MM.1S (cell line): Measurements from ENCODE around the gene OPALIN.
A peak's percentile ranks its signal among the peaks of the same experiment; 100 is the strongest.

ENCODE experiments used
- DNase-seq: peaks from one replicate; pipeline ENCODE4 v3.0.0-alpha.2; 2015
- H2AFZ ChIP-seq: fragments of 300-600 bp; sonication (generic); 2 replicates; pipeline ENCODE4 v1.6.0; 2016; ENCODE audit warnings: antibody characterized with exemption, low read length
- H3F3A ChIP-seq: fragments of 300-600 bp; sonication (generic); 2 replicates; pipeline ENCODE4 v1.6.1; 2016; ENCODE audit warnings: mild to moderate bottlenecking, antibody characterized with exemption, low read length, moderate library complexity, mixed read lengths; ENCODE audit not compliant: insufficient read depth
- H3K27ac ChIP-seq: fragments of 300-600 bp; sonication (generic); 2 replicates; pipeline ENCODE4 v1.5.1; 2016; ENCODE audit warnings: mild to moderate bottlenecking, low read length
- H3K27me3 ChIP-seq: fragments of 300-600 bp; sonication (generic); replicated peaks from 2 replicates; pipeline ENCODE4 v1.6.0; 2016; ENCODE audit warnings: low read length; ENCODE audit not compliant: insufficient read depth
- H3K36me3 ChIP-seq: fragments of 300-600 bp; sonication (generic); replicated peaks from 2 replicates; pipeline ENCODE4 v1.6.1; 2016; ENCODE audit warnings: mild to moderate bottlenecking, low read length, mixed read lengths; ENCODE audit not compliant: insufficient read depth
- H3K4me1 ChIP-seq: fragments of 300-600 bp; sonication (generic); 2 replicates; pipeline ENCODE4 v1.6.1; 2016; ENCODE audit warnings: low read length, mixed read lengths
- H3K4me2 ChIP-seq: fragments of 300-600 bp; sonication (generic); 2 replicates; pipeline ENCODE4 v1.6.0; 2016; ENCODE audit warnings: low read depth, low read length
- H3K4me3 ChIP-seq: fragments of 300-600 bp; sonication (generic); 2 replicates; pipeline ENCODE4 v1.5.1; 2016; ENCODE audit warnings: low read length, mixed read lengths
- H3K79me2 ChIP-seq: fragments of 300-600 bp; sonication (generic); 2 replicates; pipeline ENCODE4 v1.6.1; 2016; ENCODE audit warnings: mixed run types, low read length, mixed read lengths
- H3K9ac ChIP-seq: fragments of 300-600 bp; sonication (generic); 2 replicates; pipeline ENCODE4 v1.6.1; 2016; ENCODE audit warnings: low read length, mixed read lengths
- H3K9me2 ChIP-seq: fragments of 300-600 bp; sonication (generic); replicated peaks from 2 replicates; pipeline ENCODE4 v1.6.1; 2016; ENCODE audit warnings: mild to moderate bottlenecking, low read length, mixed read lengths; ENCODE audit not compliant: insufficient read depth
- H3K9me3 ChIP-seq: fragments of 300-600 bp; sonication (generic); replicated peaks from 2 replicates; pipeline ENCODE4 v1.6.1; 2016; ENCODE audit warnings: mild to moderate bottlenecking, low read length, mixed read lengths; ENCODE audit not compliant: insufficient read depth
- H4K20me1 ChIP-seq: fragments of 300-600 bp; sonication (generic); 2 replicates; pipeline ENCODE4 v1.6.1; 2016; ENCODE audit warnings: mild to moderate bottlenecking, low read length, moderate library complexity, mixed read lengths; ENCODE audit not compliant: insufficient read depth
- EZH2 ChIP-seq: fragments of 300-600 bp; sonication (generic); optimal IDR thresholded peaks from 2 replicates; pipeline ENCODE3; 2017; ENCODE audit warnings: low read depth, mild to moderate bottlenecking, antibody characterized with exemption, low read length, mixed read lengths
- EZH2phosphoT487 ChIP-seq: fragments of 300-600 bp; sonication (generic); IDR thresholded peaks from 2 replicates; pipeline ENCODE4 v1.6.1; 2018; ENCODE audit warnings: antibody characterized with exemption, low read length
- TF ChIP-seq, protein P1 (sequence below): fragments of 300-600 bp; sonication (generic); IDR thresholded peaks from 2 replicates; pipeline ENCODE4 v1.5.1; 2016; ENCODE audit warnings: antibody characterized with exemption, low read length, mixed read lengths

The OPALIN gene

GRCh38 chr10:96400465-96400864, 41.7 kb upstream of the OPALIN start:
- Histone ChIP-seq H3K4me2 (no peak overlapping the region), H3K36me3 (no peaks in the 10 kb centered on the region), H4K20me1 (no peaks in the 10 kb centered on the region), H2AFZ (no peak overlapping the region), H3K4me1 (no peaks in the 10 kb centered on the region), H3K9ac (no peak overlapping the region), H3K79me2 (no peaks in the 10 kb centered on the region), H3K27me3 (peaks cover 14% of the 10 kb centered on the region; the same call in 1 of the 2 replicates), H3K9me2 (no peaks in the 10 kb centered on the region), H3K27ac (no peak overlapping the region), H3K4me3 (no peak overlapping the region), H3K9me3 (no peaks in the 10 kb centered on the region), H3F3A (no peaks in the 10 kb centered on the region)
- TF ChIP-seq, protein P1, sequence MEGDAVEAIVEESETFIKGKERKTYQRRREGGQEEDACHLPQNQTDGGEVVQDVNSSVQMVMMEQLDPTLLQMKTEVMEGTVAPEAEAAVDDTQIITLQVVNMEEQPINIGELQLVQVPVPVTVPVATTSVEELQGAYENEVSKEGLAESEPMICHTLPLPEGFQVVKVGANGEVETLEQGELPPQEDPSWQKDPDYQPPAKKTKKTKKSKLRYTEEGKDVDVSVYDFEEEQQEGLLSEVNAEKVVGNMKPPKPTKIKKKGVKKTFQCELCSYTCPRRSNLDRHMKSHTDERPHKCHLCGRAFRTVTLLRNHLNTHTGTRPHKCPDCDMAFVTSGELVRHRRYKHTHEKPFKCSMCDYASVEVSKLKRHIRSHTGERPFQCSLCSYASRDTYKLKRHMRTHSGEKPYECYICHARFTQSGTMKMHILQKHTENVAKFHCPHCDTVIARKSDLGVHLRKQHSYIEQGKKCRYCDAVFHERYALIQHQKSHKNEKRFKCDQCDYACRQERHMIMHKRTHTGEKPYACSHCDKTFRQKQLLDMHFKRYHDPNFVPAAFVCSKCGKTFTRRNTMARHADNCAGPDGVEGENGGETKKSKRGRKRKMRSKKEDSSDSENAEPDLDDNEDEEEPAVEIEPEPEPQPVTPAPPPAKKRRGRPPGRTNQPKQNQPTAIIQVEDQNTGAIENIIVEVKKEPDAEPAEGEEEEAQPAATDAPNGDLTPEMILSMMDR = no peak
- TF ChIP-seq EZH2 (no peak), EZH2phosphoT487 (no peak)
- no peak for DNase-seq

DNA sequence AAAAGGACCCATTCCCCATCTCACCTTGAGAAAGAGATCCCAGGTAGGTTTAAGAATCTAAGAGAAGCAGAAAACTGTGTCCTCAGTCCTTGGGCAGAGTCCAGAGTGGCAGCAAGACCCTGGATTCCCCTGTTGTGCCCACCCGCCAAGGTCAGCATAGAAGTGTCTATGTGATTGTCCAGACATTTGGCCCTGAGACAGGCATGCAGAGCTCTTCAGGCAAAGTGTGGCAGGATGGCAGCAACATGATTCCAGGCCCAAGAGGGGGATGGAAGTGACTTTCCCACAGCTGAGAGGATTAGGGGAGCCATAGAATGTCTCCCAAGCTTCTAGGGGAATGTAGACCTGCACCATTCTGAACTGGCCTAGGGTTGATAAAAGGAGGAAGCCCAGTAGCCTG, 39.1 kb upstream of the OPALIN start:
- Histone ChIP-seq H3F3A (no peaks in the 10 kb centered on the region), H2AFZ (no peak overlapping the region), H3K79me2 (no peaks in the 10 kb centered on the region), H3K4me2 (no peak overlapping the region), H3K4me3 (no peak overlapping the region), H3K9me3 (no peaks in the 10 kb centered on the region), H3K27ac (no peak overlapping the region), H3K4me1 (no peaks in the 10 kb centered on the region), H4K20me1 (no peaks in the 10 kb centered on the region), H3K36me3 (no peaks in the 10 kb centered on the region), H3K27me3 (peaks cover 14% of the 10 kb centered on the region; the same call in 1 of the 2 replicates), H3K9me2 (no peaks in the 10 kb centered on the region), H3K9ac (no peak overlapping the region)
- no peak for TF ChIP-seq EZH2phosphoT487
- no peak for TF ChIP-seq EZH2
- TF ChIP-seq, protein P1 = no peak
- no peak for DNase-seq

- peak; percentile 66 for DNase-seq
- Histone ChIP-seq H3K9ac (no peak overlapping the region), H3K4me1 (no peaks in the 10 kb centered on the region), H3K9me2 (no peaks in the 10 kb centered on the region), H3K27ac (no peak overlapping the region), H3K79me2 (no peaks in the 10 kb centered on the region), H3K4me3 (no peak overlapping the region), H4K20me1 (no peaks in the 10 kb centered on the region), H2AFZ (no peak overlapping the region; the same call in 1 of the 2 replicates), H3K36me3 (no peaks in the 10 kb centered on the region), H3K9me3 (no peaks in the 10 kb centered on the region), H3K4me2 (0 out of 2 replicates have a peak overlapping the region, but pooled peaks have one; percentile 10), H3K27me3 (0 out of 2 replicates have a peak, but pooled peaks cover under 1% of the 10 kb centered on the region), H3F3A (no peaks in the 10 kb centered on the region)
- no peak for TF ChIP-seq EZH2phosphoT487
- TF ChIP-seq, protein P1 = peak; percentile 86
These were observed 37.4 kb upstream of the OPALIN start for GRCh38 chr10:96395931-96396877.
